IPS-15b (cell line): ENCODE measurements around the gene ZNF654.
"Not testable (repeated sequence)": the region's sequence is repeated elsewhere in the genome, so short reads cannot be mapped to it uniquely, and the experiment has no call there.

Experiments used
- H3K27me3 ChIP-seq: one replicate; pipeline ENCODE4 v1.6.1; 2013; ENCODE audit warnings: low read length; ENCODE audit not compliant: control insufficient read depth, insufficient read depth
- H3K36me3 ChIP-seq: one replicate; pipeline ENCODE4 v1.6.1; 2013; ENCODE audit warnings: low read length; ENCODE audit not compliant: control insufficient read depth, insufficient read depth
- H3K4me1 ChIP-seq: one replicate; pipeline ENCODE4 v1.6.1; 2013; ENCODE audit warnings: mild to moderate bottlenecking, low read length; ENCODE audit not compliant: control insufficient read depth, insufficient read depth
- H3K4me3 ChIP-seq: one replicate; pipeline ENCODE4 v1.5.1; 2013; ENCODE audit warnings: low read depth, low read length
- H3K9ac ChIP-seq: one replicate; pipeline ENCODE4 v1.6.1; 2013; ENCODE audit warnings: low read depth, mild to moderate bottlenecking, low read length
- H3K9me3 ChIP-seq: one replicate; pipeline ENCODE4 v1.6.1; 2013; ENCODE audit warnings: mild to moderate bottlenecking, low read length; ENCODE audit not compliant: control insufficient read depth, insufficient read depth

The ZNF654 gene

DNA sequence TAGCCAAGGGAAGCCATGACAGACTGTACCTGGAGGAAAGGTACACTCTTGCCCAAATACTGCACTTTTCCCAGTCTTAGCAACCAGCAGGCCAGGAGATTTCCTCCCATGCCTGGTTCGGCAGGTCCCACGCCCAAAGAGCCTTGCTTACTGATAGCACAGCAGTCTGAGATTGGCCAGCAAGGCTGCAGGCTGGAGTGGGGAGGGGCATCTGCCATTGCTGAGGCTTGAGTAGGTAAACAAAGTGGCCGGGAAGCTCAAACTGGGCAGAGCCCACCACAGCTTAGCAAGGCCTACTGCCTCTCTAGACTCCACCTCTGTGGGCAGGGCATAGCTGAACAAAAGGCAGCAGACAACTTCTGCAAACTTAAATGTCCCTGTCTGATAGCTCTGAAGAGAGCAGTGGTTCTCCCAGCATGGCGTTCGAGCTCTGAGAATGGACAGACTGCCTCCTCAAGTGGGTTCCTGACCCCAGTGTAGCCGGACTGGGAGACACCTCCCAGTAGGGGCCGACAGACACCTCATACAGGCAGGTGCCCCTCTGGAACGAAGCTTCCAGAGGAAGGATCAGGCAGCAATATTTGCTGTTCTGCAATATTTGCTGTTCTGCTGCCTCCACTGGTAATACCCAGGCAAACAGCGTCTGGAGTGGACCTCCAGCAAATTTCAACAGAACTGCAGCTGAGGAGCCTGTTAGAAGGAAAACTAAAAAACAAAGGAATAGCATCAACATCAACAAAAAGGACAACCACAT lies 123.3 kb downstream of the ZNF654 start:
- not testable (repeated sequence) for H3K27me3 ChIP-seq, H3K36me3 ChIP-seq, H3K4me3 ChIP-seq, H3K9me3 ChIP-seq, H3K9ac ChIP-seq, H3K4me1 ChIP-seq

GRCh38 chr3:88188436-88188835 lies 129.4 kb downstream of the ZNF654 start:
- Histone ChIP-seq H3K4me3 (no peak overlapping the region), H3K9ac (no peak overlapping the region), H3K4me1 (no peaks in the 10 kb centered on the region), H3K36me3 (no peaks in the 10 kb centered on the region), H3K9me3 (no peaks in the 10 kb centered on the region), H3K27me3 (no peaks in the 10 kb centered on the region)

GRCh38 chr3:88189361-88189810 lies 130.3 kb downstream of the ZNF654 start:
- H3K9me3 ChIP-seq = no peaks in the 10 kb centered on the region
- H3K4me3 ChIP-seq = no peak overlapping the region
- H3K36me3 ChIP-seq = no peaks in the 10 kb centered on the region
- H3K27me3 ChIP-seq = no peaks in the 10 kb centered on the region
- H3K4me1 ChIP-seq = no peaks in the 10 kb centered on the region
- H3K9ac ChIP-seq = no peak overlapping the region

GRCh38 chr3:88191872-88192409 lies 132.9 kb downstream of the ZNF654 start:
- Histone ChIP-seq H3K9me3 (no peaks in the 10 kb centered on the region), H3K4me1 (no peaks in the 10 kb centered on the region), H3K36me3 (no peaks in the 10 kb centered on the region), H3K4me3 (no peak overlapping the region), H3K9ac (no peak overlapping the region), H3K27me3 (no peaks in the 10 kb centered on the region)

DNA sequence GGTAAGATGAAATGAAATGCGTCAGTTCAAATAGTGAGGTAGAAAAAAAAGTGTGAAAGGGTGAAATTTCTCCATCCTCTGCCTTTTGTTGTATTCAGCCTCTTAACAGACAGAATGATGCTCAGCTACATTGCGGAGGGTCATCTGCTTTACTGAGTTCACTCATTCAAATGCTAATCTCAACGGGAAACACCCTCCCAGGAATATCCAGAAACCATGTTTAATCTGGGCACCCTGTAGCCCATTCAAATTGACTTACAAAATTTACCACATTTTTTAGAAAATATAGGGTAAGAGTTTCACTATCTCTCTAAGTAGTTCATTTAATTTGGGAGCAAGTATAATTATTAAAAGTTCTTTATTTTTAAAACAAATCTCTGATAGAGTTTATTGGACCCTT lies 133.6 kb downstream of the ZNF654 start:
- Histone ChIP-seq H3K4me3 (no peak overlapping the region), H3K4me1 (no peaks in the 10 kb centered on the region)

More for the DNA sequence above, 133.6 kb downstream of the ZNF654 start:
- no peaks in the 10 kb centered on the region for H3K9me3 ChIP-seq
- H3K36me3 ChIP-seq = no peaks in the 10 kb centered on the region
- H3K27me3 ChIP-seq = no peaks in the 10 kb centered on the region
- no peak overlapping the region for H3K9ac ChIP-seq
